HG03571 (cell line): ENCODE data around the gene GLCCI1.
"Not testable (repeated sequence)": the region's sequence is repeated elsewhere in the genome, so short reads cannot be mapped to it uniquely, and the experiment has no call there.

Experiments
- ATAC-seq: cut with Tn5 transposase; IDR thresholded peaks from one replicate; pipeline ENCODE4 v1.9.1; 2021; ENCODE audit not compliant: unreplicated experiment

GLCCI1 gene

GRCh38 chr7:8086239-8086638 is 117.6 kb downstream of the GLCCI1 start:
- no peak for ATAC-seq

- ATAC-seq = no peak
These were observed 120.6 kb downstream of the GLCCI1 start for GRCh38 chr7:8089036-8089780.

GRCh38 chr7:8092140-8092539 is 123.5 kb downstream of the GLCCI1 start:
- no peak for ATAC-seq

- ATAC-seq = no peak
These were observed 125.9 kb downstream of the GLCCI1 start for GRCh38 chr7:8094164-8095140.

- ATAC-seq = not testable (repeated sequence)
These were observed 132.7 kb downstream of the GLCCI1 start for GRCh38 chr7:8101292-8101691.

- no peak for ATAC-seq
These were observed 134.7 kb downstream of the GLCCI1 start for GRCh38 chr7:8103282-8103681.

- no peak for ATAC-seq
These were observed 137.0 kb downstream of the GLCCI1 start for GRCh38 chr7:8105449-8106095.

- ATAC-seq = no peak
These were observed 140.8 kb downstream of the GLCCI1 start for GRCh38 chr7:8109196-8110022.

GRCh38 chr7:8111282-8111960 is 142.8 kb downstream of the GLCCI1 start:
- ATAC-seq = no peak

GRCh38 chr7:8112685-8113084 is 144.1 kb downstream of the GLCCI1 start:
- ATAC-seq = no peak

GRCh38 chr7:8113184-8113583 is 144.6 kb downstream of the GLCCI1 start:
- ATAC-seq = no peak

GRCh38 chr7:8114175-8114574 is 145.6 kb downstream of the GLCCI1 start:
- ATAC-seq = peak; percentile 35

- ATAC-seq = peak; percentile 95
These were observed 147.2 kb downstream of the GLCCI1 start for GRCh38 chr7:8115547-8116402.

GRCh38 chr7:8117195-8117594 is 148.6 kb downstream of the GLCCI1 start:
- no peak for ATAC-seq

GRCh38 chr7:8119262-8119661 is 150.7 kb downstream of the GLCCI1 start:
- no peak for ATAC-seq

GRCh38 chr7:8120390-8121058 is 151.9 kb downstream of the GLCCI1 start:
- no peak for ATAC-seq

GRCh38 chr7:8121243-8121642 is 152.6 kb downstream of the GLCCI1 start:
- ATAC-seq = no peak

GRCh38 chr7:8125680-8126444 is 157.3 kb downstream of the GLCCI1 start:
- peak; percentile 79 for ATAC-seq
